Measurements from ENCODE around the gene RELN.

Gene RELN

GRCh38 chr7:103928581-103928980 is 60.9 kb downstream of the RELN start:
- no peak for TF ChIP-seq CTCF (IDR thresholded peaks at IDR 0.05; ENCODE audit: low read depth, low read length)
- H3K4me3 ChIP-seq (ENCODE audit: low read depth, low read length): no peak overlapping the region
- in situ Hi-C loops (cut with HindIII; ENCODE audit: low sequenced_read_pairs): no loop called here
- no peak for DNase-seq (ENCODE audit: low read depth, low spot score)

GRCh38 chr7:103924184-103924583 is 65.3 kb downstream of the RELN start:
- DNase-seq (ENCODE audit: low read depth, low spot score): no peak
- no peak for TF ChIP-seq CTCF (IDR thresholded peaks at IDR 0.05; ENCODE audit: low read depth, low read length)
- in situ Hi-C loops (cut with HindIII; ENCODE audit: low sequenced_read_pairs): no loop called here
- no peak overlapping the region for H3K4me3 ChIP-seq (ENCODE audit: low read depth, low read length)

- DNase-seq (ENCODE audit: low read depth, low spot score): no peak
- in situ Hi-C loops (cut with HindIII; ENCODE audit: low sequenced_read_pairs): no loop called here
- H3K4me3 ChIP-seq (ENCODE audit: low read depth, low read length): no peak overlapping the region
- TF ChIP-seq CTCF (IDR thresholded peaks at IDR 0.05; ENCODE audit: low read depth, low read length): no peak
Observed at GRCh38 chr7:103922407-103922806, 67.1 kb downstream of the RELN start.

GRCh38 chr7:103921692-103922091 is 67.8 kb downstream of the RELN start:
- no peak for TF ChIP-seq CTCF (IDR thresholded peaks at IDR 0.05; ENCODE audit: low read depth, low read length)
- H3K4me3 ChIP-seq (ENCODE audit: low read depth, low read length): no peak overlapping the region
- DNase-seq (ENCODE audit: low read depth, low spot score): no peak
- in situ Hi-C loops (cut with HindIII; ENCODE audit: low sequenced_read_pairs): no loop called here

- TF ChIP-seq CTCF (IDR thresholded peaks at IDR 0.05; ENCODE audit: low read depth, low read length): no peak
- no peak for DNase-seq (ENCODE audit: low read depth, low spot score)
- H3K4me3 ChIP-seq (ENCODE audit: low read depth, low read length): no peak overlapping the region
- in situ Hi-C loops (cut with HindIII; ENCODE audit: low sequenced_read_pairs): no loop called here
Observed at GRCh38 chr7:103919272-103919868, 70.1 kb downstream of the RELN start.

GRCh38 chr7:103918631-103919271 is 70.7 kb downstream of the RELN start:
- in situ Hi-C loops (cut with HindIII; ENCODE audit: low sequenced_read_pairs): no loop called here
- DNase-seq (ENCODE audit: low read depth, low spot score): no peak
- TF ChIP-seq CTCF (IDR thresholded peaks at IDR 0.05; ENCODE audit: low read depth, low read length): no peak
- H3K4me3 ChIP-seq (ENCODE audit: low read depth, low read length): no peak overlapping the region

Data from astrocyte of the spinal cord (primary cell).